OCI-LY7 (cell line): Measurements from ENCODE around the gene TMEM154.

Experiments used
- EZH2phosphoT487 ChIP-seq: fragments of 200-600 bp; sonication (generic); IDR thresholded peaks from 2 replicates; pipeline ENCODE4 v1.6.1; 2018; ENCODE audit warnings: low read depth, borderline replicate concordance, mild to moderate bottlenecking, mixed run types, antibody characterized with exemption, low read length, moderate library complexity, mixed read lengths
- TF ChIP-seq, protein P1 (sequence below): fragments of 200-600 bp; sonication (generic); conservative IDR thresholded peaks from 2 replicates; pipeline ENCODE4 v1.5.1; 2014; ENCODE audit warnings: mild to moderate bottlenecking, antibody characterized with exemption, low read length, moderate library complexity, mixed read lengths

DNA sequence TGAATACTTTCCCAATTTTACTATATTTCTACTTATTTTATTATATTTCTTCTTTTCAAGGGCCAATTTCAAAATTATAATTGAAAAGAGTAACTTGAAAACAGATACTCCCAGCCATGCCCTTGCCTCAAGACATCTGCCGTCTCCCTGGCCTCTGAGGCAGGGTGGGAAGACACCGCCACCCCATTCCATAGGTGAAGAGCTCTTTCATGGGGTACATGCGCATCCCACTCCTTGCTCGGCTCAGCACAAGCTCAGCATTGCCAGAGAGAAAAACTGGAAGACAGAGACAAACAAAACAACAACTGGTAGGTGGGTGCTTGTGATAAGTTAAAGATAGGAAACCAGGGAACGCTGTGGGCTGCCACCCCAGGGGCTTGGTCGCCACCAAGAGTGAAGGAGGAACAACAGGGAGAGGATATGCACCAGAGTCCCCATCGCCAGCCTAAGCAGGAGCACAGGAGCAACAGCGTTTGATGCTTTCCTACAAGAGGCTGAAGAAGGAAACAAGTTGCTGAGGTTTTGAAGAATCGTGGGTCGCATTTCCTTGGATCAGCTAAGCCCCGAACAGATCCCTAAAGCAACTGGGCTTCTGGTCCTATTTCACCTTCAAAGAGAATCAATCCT lies 11.3 kb downstream of the TMEM154 start:
- TF ChIP-seq, protein P1, sequence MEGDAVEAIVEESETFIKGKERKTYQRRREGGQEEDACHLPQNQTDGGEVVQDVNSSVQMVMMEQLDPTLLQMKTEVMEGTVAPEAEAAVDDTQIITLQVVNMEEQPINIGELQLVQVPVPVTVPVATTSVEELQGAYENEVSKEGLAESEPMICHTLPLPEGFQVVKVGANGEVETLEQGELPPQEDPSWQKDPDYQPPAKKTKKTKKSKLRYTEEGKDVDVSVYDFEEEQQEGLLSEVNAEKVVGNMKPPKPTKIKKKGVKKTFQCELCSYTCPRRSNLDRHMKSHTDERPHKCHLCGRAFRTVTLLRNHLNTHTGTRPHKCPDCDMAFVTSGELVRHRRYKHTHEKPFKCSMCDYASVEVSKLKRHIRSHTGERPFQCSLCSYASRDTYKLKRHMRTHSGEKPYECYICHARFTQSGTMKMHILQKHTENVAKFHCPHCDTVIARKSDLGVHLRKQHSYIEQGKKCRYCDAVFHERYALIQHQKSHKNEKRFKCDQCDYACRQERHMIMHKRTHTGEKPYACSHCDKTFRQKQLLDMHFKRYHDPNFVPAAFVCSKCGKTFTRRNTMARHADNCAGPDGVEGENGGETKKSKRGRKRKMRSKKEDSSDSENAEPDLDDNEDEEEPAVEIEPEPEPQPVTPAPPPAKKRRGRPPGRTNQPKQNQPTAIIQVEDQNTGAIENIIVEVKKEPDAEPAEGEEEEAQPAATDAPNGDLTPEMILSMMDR, result no peak
- TF ChIP-seq EZH2phosphoT487, result no peak
